Suprapubic skin (tissue), 3 donors: ENCODE results near the gene STX16.

Experiments
- CTCF ChIP-seq, 2 donors: fragments of 200-600 bp in 1 of 2; fragments of 450-650 bp in 1 of 2; sonication (generic) in 1 of 2; IDR thresholded peaks; one replicate each; pipeline ENCODE4 v1.5.1; 2016 to 2019; ENCODE audit warnings: antibody characterized with exemption in 2 of 2, mild to moderate bottlenecking in 1 of 2, moderate library complexity in 1 of 2
- POLR2A ChIP-seq, 2 donors: fragments of 450-650 bp; IDR thresholded peaks; one replicate each; pipeline ENCODE4 v1.6.1; 2017; ENCODE audit warnings: antibody characterized with exemption in 2 of 2, mild to moderate bottlenecking in 2 of 2, moderate library complexity in 2 of 2

GRCh38 chr20:58670659-58671058 lies 19.6 kb downstream of the STX16 start:
- TF ChIP-seq POLR2A (IDR thresholded peaks at IDR 0.05) (no peak), CTCF (IDR thresholded peaks at IDR 0.05) (no peak)
